D341Med (cell line): ENCODE results near the gene RPRD2.
"Not testable (repeated sequence)": the region's sequence is repeated elsewhere in the genome, so short reads cannot be mapped to it uniquely, and the experiment has no call there.

ENCODE experiments used
- DNase-seq: peaks from one replicate; pipeline ENCODE4 v3.0.0; 2012; ENCODE audit warnings: low spot score

Gene RPRD2

DNA sequence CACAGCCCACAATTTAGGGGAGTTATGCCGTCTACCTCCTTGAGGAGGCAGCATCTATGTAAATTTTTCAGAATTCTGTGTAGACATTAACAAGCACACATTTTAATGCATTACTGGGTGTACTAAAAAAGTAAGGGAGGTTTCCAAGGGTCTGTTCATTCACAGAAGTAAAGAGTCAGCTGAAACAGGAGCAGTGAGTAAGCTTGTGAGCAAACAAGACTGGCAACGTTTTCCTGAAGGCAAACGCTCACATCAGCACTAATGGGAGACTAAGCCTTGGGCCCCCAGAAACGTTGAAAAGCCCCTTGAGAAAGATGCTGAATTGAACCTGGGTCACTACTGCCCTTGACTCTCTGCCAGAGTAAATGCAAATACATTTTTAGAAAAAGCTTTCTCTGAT is 25.7 kb downstream of the RPRD2 start:
- no peak for DNase-seq

- DNase-seq = no peak
Observed at GRCh38 chr1:150392627-150393026, 28.7 kb downstream of the RPRD2 start.

GRCh38 chr1:150395115-150395514 is 31.2 kb downstream of the RPRD2 start:
- not testable (repeated sequence) for DNase-seq

DNA sequence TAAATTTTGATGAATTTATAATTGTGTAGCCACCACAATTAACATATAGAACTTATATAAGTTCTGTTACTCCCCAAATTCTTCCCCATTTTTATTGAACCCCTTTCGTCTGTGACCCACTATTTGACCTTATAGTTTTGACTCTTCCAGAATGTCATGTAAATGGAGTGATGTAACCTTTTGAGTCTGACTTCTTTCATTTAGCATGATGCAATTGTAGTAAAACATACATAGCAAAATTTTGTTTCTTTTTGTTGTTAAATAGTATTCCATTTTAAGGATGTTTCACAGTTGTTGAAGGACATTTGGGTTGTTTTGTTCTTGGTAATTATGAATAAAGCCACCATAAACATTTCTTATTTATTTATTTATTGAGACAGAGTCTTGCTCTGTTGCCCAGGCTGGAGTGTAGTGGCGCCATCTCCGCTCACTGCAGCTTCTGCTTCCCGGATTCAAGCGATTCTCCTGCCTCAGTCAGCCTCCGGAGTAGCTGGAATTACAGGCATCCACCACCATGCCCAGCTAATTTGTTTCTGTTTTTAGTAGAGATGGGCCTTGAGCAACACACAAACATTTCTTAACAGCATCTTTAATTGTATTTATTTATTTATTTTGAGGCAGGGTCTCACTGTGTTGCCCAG is 33.6 kb downstream of the RPRD2 start:
- DNase-seq = no peak

- DNase-seq = no peak
Observed at GRCh38 chr1:150404465-150404864, 40.5 kb downstream of the RPRD2 start.

- DNase-seq = no peak
Observed at GRCh38 chr1:150405660-150406059, 41.7 kb downstream of the RPRD2 start.

DNA sequence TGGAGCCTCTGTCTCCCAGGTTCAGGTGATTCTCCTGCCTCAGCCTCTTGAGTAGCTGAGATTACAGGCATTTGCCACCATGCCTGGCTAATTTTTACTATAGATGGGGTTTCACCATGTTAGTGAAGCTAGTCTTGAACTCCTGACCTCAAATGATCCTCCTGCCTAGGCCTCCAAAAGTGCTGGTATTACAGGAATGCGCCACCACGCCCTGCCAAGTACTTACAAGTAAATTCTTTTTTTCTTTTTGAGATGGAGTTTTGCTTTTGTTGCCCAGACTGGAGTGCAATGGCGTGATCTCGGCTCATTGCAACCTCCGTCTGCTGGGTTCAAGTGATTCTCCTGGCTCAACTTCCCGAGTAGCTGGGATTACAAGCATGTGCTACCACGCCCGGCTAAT is 42.5 kb downstream of the RPRD2 start:
- no peak for DNase-seq

- DNase-seq = no peak
Observed at GRCh38 chr1:150407330-150407729, 43.4 kb downstream of the RPRD2 start.

DNA sequence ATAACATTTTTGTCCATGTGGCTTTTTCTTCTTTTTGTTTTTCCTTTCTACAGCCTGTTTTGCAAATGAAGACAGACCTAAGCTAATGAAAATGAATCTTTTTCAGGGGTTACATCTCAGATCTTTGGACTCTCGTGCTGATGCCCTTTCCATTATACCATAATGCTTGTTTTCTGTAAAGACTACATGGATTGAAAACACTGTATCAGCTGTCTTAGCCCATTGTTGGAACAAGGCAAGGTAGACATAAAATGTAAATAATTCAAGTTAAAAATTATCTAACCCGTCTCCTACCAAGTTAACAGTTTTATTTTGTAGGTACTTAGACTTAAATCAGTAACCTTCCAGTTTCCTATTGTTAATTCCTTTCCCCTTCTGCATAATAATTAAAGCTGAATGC is 44.9 kb downstream of the RPRD2 start:
- DNase-seq = no peak

DNA sequence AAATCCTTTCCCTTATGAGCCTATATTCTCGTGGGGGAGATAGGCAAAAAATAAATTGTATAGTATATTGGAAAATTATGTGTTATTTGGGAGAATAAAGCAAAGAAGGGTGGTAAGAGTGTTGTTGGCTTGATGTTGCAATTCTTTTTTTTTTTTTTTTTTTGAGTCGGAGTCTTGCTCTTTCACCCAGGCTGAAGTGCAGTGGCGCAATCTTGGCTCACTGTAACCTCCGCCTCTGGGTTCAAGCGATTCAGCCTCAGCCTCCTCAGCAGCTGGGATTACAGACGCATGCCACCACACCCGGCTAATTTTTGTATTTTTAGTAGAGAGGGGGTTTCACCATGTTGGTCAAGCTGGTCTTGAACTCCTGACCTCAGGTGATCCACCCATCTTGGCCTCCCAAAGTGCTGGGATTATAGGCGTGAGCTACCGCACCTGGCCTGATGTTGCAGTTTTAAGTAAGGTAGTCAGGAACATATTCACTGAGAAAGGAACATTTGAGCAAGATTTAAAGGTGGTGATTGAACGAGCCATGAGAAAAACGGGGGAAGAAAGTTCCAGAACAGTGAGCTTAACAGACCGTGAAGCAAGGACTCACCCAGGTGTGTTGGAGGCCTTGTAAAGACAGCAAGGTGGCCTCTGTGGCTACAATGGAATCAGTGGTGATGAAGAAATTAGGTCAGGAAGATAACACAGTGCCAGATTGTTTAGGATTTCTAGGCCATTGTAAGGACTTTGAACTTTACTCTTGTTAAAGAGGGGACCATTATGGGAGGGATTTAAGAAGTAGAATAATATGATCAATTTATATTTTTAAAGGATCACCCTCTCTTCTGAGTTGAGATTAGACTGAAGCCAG is 45.8 kb downstream of the RPRD2 start:
- no peak for DNase-seq

- DNase-seq = no peak
Observed at GRCh38 chr1:150410582-150411101, 46.7 kb downstream of the RPRD2 start.

GRCh38 chr1:150414592-150414991 is 50.6 kb downstream of the RPRD2 start:
- no peak for DNase-seq

- DNase-seq = no peak
Observed at GRCh38 chr1:150415800-150416199, 51.9 kb downstream of the RPRD2 start.

DNA sequence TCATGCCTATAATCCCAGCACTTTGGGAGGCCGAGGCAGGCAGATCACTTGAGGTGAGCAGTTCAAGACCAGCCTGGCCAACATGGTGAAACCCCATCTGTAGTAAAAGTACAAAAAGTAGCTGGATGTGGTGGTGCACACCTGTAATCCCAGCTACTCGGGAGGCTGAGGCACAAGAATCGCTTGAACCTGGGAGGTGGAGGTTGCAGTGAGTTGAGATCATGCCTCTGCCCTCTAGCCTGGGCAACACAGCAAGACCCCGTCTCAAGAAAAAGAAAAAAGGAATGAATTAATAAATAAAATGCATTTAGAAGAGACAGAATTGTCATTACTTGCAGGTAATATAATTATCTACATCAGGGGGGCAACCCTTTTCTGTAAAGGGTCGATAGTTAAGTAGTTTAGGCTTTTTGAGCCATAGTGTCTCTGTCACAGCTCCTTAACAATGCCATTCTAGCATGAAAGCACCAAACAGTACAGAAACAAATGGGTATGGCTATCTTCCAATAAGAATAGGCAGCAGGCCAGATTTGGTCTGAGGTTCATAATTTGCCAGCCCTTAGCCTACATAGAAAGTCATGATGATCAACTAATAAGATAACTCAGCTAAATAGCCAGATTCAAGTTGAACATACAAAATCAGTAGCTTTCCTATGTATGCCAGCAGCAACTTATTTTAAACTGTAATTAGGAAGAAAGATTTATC is 56.8 kb downstream of the RPRD2 start:
- no peak for DNase-seq

DNA sequence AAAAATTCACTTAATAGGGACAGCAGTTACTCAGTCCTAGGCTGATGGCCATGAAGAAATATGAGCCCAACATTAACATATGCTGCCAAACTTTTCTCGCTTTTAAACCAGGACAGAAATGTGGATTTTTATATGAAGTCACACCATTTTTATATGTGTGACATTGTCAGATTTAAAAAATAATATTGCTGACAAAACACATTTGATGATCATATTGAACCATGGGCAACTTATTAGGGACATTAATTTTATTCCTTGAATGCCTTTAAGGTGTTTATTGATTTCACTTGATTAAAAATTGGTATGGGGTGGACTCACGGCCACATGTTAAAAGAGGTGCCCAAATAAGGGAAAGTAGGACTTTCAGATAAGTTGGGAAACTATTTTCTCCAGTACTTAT is 58.6 kb downstream of the RPRD2 start:
- DNase-seq = no peak

DNA sequence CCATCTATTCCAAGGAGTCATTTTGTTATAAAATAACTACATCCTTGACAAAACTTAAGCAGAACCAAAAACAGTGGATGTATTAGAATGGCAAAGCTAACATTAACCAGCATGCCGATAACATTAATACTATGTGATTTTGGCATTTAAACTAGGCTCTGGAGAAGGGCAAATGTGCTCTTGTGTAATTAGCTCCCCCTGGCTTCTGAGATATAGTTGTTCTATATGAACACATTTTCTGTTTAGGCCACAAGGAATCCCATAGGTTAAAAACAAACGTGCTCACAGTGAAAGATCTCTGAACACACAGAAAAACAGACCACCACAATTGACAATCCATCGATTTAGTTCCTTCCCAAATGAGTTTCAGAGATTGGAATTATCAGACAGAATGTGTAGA is 65.9 kb downstream of the RPRD2 start:
- DNase-seq = peak; percentile 53

DNA sequence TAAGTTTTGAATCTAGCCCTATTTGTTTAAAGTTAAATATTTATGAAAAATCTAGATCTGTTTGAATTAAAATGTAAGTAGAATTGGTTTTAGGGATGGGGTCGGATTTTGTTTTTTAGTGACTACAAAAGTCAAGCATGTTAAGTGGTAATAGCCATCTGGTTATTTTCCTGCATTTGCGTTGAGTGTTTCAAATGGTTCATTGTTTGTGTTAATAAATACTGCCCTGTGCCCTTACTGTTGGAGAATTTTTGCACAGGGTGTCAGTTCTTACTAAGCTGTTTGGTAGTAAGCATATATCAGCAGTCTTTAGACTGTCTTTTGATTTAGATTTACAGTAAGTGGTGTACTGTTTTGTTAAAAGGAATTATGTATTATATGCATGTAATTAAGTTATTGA is 77.2 kb downstream of the RPRD2 start:
- no peak for DNase-seq

- no peak for DNase-seq
Observed at GRCh38 chr1:150444232-150444631, 80.3 kb downstream of the RPRD2 start.

- DNase-seq = no peak
Observed at GRCh38 chr1:150456146-150456647, 92.2 kb downstream of the RPRD2 start.

DNA sequence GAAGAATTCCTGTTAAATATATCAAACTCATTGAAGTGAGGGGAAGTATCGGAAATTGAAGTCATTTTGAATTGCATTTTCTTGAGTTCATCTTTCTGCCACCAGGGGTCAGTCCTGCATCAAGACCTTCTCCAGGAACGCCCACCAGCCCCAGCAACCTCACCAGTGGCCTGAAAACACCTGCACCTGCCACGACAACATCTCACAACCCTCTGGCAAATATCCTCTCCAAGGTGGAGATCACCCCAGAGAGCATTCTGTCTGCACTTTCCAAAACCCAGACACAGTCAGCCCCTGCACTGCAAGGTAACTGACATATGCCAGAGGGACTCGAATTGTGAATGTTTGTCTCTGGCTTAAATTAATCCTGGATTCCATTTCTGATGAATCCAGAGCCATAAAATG is 100.5 kb downstream of the RPRD2 start:
- peak; percentile 89 for DNase-seq

DNA sequence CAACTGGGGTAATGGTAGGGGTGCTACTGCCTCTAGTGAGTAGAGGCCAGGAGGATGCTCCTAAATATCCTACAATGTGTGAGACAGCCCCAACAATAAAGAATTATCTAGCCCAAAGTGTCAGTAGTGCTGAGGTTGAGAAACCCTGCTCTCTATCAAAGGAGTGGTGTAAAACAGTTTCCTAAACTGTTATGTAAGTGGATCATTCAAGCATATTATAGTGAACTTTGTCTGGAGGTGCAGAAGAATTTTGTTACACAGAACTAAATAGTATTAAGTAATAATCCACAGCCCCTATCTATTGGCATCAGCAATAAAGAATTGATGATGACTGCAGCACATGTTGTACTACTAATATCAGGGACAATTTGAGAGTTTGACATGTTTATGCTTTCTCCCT is 103.0 kb downstream of the RPRD2 start:
- no peak for DNase-seq

DNA sequence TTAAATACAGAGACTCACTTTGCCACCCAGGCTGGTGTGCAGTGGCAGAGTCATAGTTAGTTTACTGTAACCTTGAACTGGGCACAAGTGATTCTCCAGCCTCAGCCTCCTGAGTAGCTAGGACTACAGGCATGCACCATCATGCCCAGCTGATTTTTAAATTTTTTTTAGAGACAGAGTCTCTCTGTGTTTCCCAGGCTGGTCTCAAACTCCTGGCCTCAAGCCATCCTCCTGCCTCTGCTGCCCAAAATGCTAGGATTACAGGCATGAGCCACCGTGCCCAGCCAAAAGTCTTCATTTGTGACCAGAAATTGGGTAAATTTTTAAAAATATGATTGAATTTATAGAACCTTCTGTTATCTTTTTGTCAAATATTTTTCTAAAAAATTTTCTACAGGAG is 105.3 kb downstream of the RPRD2 start:
- DNase-seq = no peak
